ENCODE results near the gene KCNT2. TPM values are rescaled to one million over a fixed set of nuclear protein-coding genes. Genes with fewer than 3 reads are reported as not detected.

The KCNT2 gene
- total and polyA plus RNA-seq, 9 of the 15 experiments (the other 6 are each of a cell fraction or from before 2014, with no cell fraction given): 0.13 to 0.73 (median 0.28) TPM

GRCh38 chr1:196401452-196401833 lies 206.8 kb downstream of the KCNT2 start (continued):
- no peak for TF ChIP-seq HMBOX1 (IDR thresholded peaks at IDR 0.05)

GRCh38 chr1:196400478-196401451 lies 207.5 kb downstream of the KCNT2 start:
- in situ Hi-C loops (cut with MboI) (no loop called here), intact Hi-C loops (cut with micrococcal nuclease) (no loop called here)
- Histone ChIP-seq H3K4me2 (ENCODE audit: insufficient read depth, low read length) (no peak overlapping the region), H3K9me1 (ENCODE audit: control insufficient read depth, insufficient read depth, low read length) (no peaks in the 10 kb centered on the region), H3K27ac (ENCODE audit: extremely low read depth, low read depth, low read length) (no peak overlapping the region), H3K79me2 (ENCODE audit: control insufficient read depth, insufficient read depth, low read length) (no peaks in the 10 kb centered on the region), H3K36me3 (ENCODE audit: control insufficient read depth, insufficient read depth, low read length) (no peaks in the 10 kb centered on the region), H3K27me3 (ENCODE audit: control insufficient read depth in 2 of 2, insufficient read depth in 2 of 2, low read length in 2 of 2) (no peaks in the 10 kb centered on the region), H3K9ac (ENCODE audit: insufficient read depth in 1 of 2, low read depth in 2 of 2, low read length in 2 of 2) (no peak overlapping the region), H2AFZ (ENCODE audit: low read depth, low read length) (no peak overlapping the region; the same call in 1 of the 2 replicates), H4K20me1 (replicated peaks; ENCODE audit: control insufficient read depth, insufficient read depth, low read length) (no peaks in the 10 kb centered on the region), H3K9me3 (replicated peaks; ENCODE audit: control insufficient read depth, insufficient read depth, low read depth, low read length) (no peaks in the 10 kb centered on the region), H3K4me3 (no peak overlapping the region), H3K4me1 (replicated peaks in 1 of 2; ENCODE audit: control insufficient read depth in 2 of 2, insufficient read depth in 2 of 2, low read length in 2 of 2) (no peaks in the 10 kb centered on the region; a peak in 1 of 5 replicates)
- FAIRE-seq (no peak), ATAC-seq (no peak), DNase-seq (ENCODE audit: extremely low read depth in 1 of 4, low spot score in 3 of 4) (no peak)
- POLR2A ChIA-PET: no interaction called here
- TF ChIP-seq KLF16 (IDR thresholded peaks at IDR 0.05): no peak
- TF ChIP-seq STAT6 (CRISPR knock-in tag; IDR thresholded peaks at IDR 0.05): no peak
- TF ChIP-seq NCOA4 (IDR thresholded peaks at IDR 0.05; ENCODE audit: partially characterized antibody): no peak
- no peak for TF ChIP-seq ID3 (CRISPR knock-in tag; IDR thresholded peaks at IDR 0.05)
- TF ChIP-seq ID3 (tag; IDR thresholded peaks at IDR 0.05): no peak
- no peak for TF ChIP-seq MTF1 (CRISPR knock-in tag; IDR thresholded peaks at IDR 0.05; ENCODE audit: borderline replicate concordance)
- no peak for TF ChIP-seq NEUROD1 (IDR thresholded peaks at IDR 0.05; ENCODE audit: borderline replicate concordance, low read depth, low read length, partially characterized antibody)
- CTCF ChIA-PET (ENCODE audit: low intra/inter-chr PET ratio): no interaction called here
- BruUV-seq (replicated peaks): no TSS peak
- 21% methylated on average over 7 of the region's 7 CpGs for WGBS (ENCODE audit: insufficient coverage, low coverage, missing lambda C conversion rate)
